Astrocyte (in vitro differentiated cells and primary cell): ENCODE measurements around the gene CWH43. TPM values are rescaled to one million over a fixed set of nuclear protein-coding genes. Genes with fewer than 3 reads are reported as not detected.
"Not testable (repeated sequence)": the region's sequence is repeated elsewhere in the genome, so short reads cannot be mapped to it uniquely, and the experiment has no call there.

Experiments
- DNase-seq: peaks from one replicate; pipeline ENCODE4 v3.0.0-alpha.2; 2010; ENCODE audit warnings: low read depth
- FAIRE-seq: peaks from 2 replicates; lab custom pipeline; 2011; peaks lifted over from hg19 to GRCh38; lab: Jason Lieb, UNC
- H2AFZ ChIP-seq: 2 replicates; pipeline ENCODE4 v1.6.0; 2012; ENCODE audit warnings: low read depth, low read length, inconsistent platforms
- H3K27ac ChIP-seq: 2 replicates; pipeline ENCODE4 v1.5.1; 2011; ENCODE audit warnings: low read depth, low read length, inconsistent platforms
- H3K27me3 ChIP-seq: 2 replicates; pipeline ENCODE4 v1.6.0; 2011; ENCODE audit warnings: low read length, inconsistent platforms; ENCODE audit not compliant: insufficient read depth
- H3K36me3 ChIP-seq: 2 replicates; pipeline ENCODE4 v1.5.1; 2011; ENCODE audit warnings: low read length, inconsistent platforms; ENCODE audit not compliant: insufficient read depth
- H3K4me1 ChIP-seq: 2 replicates; pipeline ENCODE4 v1.5.1; 2011; ENCODE audit warnings: low read length, inconsistent platforms; ENCODE audit not compliant: insufficient read depth
- H3K4me2 ChIP-seq: 2 replicates; pipeline ENCODE4 v1.6.0; 2012; ENCODE audit warnings: low read length, inconsistent platforms
- H3K4me3 ChIP-seq: 2 replicates; pipeline ENCODE4 v1.5.1; 2011; ENCODE audit warnings: low read depth, mild to moderate bottlenecking, low read length, inconsistent platforms; ENCODE audit not compliant: insufficient read depth
- H3K79me2 ChIP-seq: 2 replicates; pipeline ENCODE4 v1.6.0; 2012; ENCODE audit warnings: mild to moderate bottlenecking, low read length, inconsistent platforms; ENCODE audit not compliant: insufficient read depth
- H3K9ac ChIP-seq: 2 replicates; pipeline ENCODE4 v1.6.0; 2012; ENCODE audit warnings: mild to moderate bottlenecking, low read length, inconsistent platforms
- H3K9me3 ChIP-seq: 2 replicates; pipeline ENCODE4 v1.5.1; 2012; ENCODE audit warnings: low read depth, mild to moderate bottlenecking, low read length, inconsistent platforms; ENCODE audit not compliant: insufficient read depth
- H4K20me1 ChIP-seq: 2 replicates; pipeline ENCODE4 v1.6.0; 2012; ENCODE audit warnings: low read length, inconsistent platforms; ENCODE audit not compliant: insufficient read depth
- H3K27ac Mint-ChIP-seq: one replicate; pipeline ENCODE4 v1.8.0; 2021; ENCODE audit warnings: mild to moderate bottlenecking, mixed read lengths; ENCODE audit not compliant: unreplicated experiment
- H3K27me3 Mint-ChIP-seq: one replicate; pipeline ENCODE4 v1.8.0; 2021; ENCODE audit warnings: low read depth, mixed read lengths; ENCODE audit not compliant: unreplicated experiment
- H3K36me3 Mint-ChIP-seq: one replicate; pipeline ENCODE4 v1.8.0; 2021; ENCODE audit warnings: low read depth, mixed read lengths; ENCODE audit not compliant: unreplicated experiment
- H3K4me1 Mint-ChIP-seq: one replicate; pipeline ENCODE4 v1.8.0; 2021; ENCODE audit warnings: low read depth, mixed read lengths; ENCODE audit not compliant: unreplicated experiment
- H3K4me3 Mint-ChIP-seq: one replicate; pipeline ENCODE4 v1.8.0; 2021; ENCODE audit warnings: mild to moderate bottlenecking, moderate library complexity, mixed read lengths; ENCODE audit not compliant: unreplicated experiment
- H3K9me3 Mint-ChIP-seq: one replicate; pipeline ENCODE4 v1.8.0; 2021; ENCODE audit warnings: mild to moderate bottlenecking, mixed read lengths; ENCODE audit not compliant: unreplicated experiment
- total RNA-seq: library from RNA; stranded (reverse); gene quantifications from 2 replicates; pipeline ENCODE4 v1.2.1, GENCODE V29; 2021

CWH43 gene
- total RNA-seq, 1 donor from 2014 or later = not detected

DNA sequence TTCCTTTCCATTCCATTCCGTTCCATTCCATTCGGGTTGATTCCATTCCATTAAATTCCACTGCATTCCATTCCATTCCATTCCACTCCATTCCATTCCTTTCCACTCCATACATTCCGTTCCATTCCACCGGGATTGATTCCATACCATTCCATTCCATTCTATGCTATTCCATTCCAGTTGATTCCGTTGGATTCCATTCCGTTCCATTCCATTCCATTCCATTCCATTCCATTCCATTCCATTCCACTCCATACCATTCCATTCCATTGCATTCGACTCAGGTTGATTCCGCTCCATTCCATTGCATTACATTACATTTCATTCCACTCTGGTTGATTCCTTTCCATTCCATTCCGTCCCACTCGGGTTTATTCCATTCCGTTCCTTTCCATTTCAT lies 110.1 kb downstream of the CWH43 start:
- FAIRE-seq, H3K4me1 Mint-ChIP-seq, H3K36me3 Mint-ChIP-seq, H3K4me3 Mint-ChIP-seq, H3K4me3 ChIP-seq, H4K20me1 ChIP-seq, H3K27me3 Mint-ChIP-seq, H3K79me2 ChIP-seq, H2AFZ ChIP-seq, H3K9ac ChIP-seq, H3K4me2 ChIP-seq, H3K27me3 ChIP-seq, H3K4me1 ChIP-seq, H3K36me3 ChIP-seq, H3K27ac ChIP-seq, H3K27ac Mint-ChIP-seq, DNase-seq: not testable (repeated sequence)
- peaks cover 54% of the 10 kb centered on the region for H3K9me3 ChIP-seq
- H3K9me3 Mint-ChIP-seq = peaks cover 65% of the 10 kb centered on the region

DNA sequence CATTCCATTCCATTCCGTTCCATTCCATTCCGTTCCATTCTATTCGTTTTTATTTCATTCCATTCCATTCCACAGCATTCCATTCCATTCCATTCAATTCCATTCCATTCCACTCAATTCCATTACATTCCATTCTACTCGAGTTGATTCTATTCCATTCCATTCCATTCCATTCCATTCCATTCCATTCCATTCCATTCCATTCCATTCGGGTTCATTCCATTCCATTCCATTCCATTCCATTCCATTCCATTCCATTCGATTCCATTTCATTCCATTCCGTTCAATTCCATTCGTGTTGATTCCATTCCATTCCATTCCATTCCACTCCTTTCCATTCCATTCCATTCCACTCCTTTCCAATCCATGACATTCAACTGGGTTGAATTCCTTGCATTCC lies 110.6 kb downstream of the CWH43 start:
- not testable (repeated sequence) for H3K36me3 ChIP-seq, H3K4me2 ChIP-seq, H3K27me3 ChIP-seq, H3K27ac Mint-ChIP-seq, H3K79me2 ChIP-seq, H3K4me3 ChIP-seq, H2AFZ ChIP-seq, H3K4me1 Mint-ChIP-seq, FAIRE-seq, H3K27me3 Mint-ChIP-seq, H3K36me3 Mint-ChIP-seq, H3K4me3 Mint-ChIP-seq, DNase-seq, H3K27ac ChIP-seq, H4K20me1 ChIP-seq, H3K4me1 ChIP-seq, H3K9ac ChIP-seq
- H3K9me3 ChIP-seq = peaks cover 50% of the 10 kb centered on the region
- peaks cover 65% of the 10 kb centered on the region for H3K9me3 Mint-ChIP-seq

DNA sequence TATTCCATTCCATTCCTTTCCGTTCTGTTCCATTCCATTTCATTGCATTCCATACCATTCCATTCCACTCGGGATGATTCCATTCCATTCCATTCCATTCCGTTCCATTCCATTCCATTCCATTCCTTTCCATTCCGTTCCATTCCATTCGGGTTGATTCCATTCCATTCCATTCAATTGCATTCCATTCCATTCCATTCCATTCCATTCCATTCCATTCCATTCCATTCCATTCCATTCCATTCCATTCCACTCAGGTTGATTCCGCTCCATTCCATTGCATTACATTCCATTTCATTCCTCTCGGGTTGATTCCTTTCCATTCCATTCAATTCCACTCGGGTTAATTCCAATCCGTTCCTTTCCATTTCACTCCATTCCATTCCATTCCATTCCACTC lies 111.0 kb downstream of the CWH43 start:
- not testable (repeated sequence) for H3K9ac ChIP-seq, H3K4me1 ChIP-seq, H2AFZ ChIP-seq, H3K79me2 ChIP-seq, H3K27me3 ChIP-seq, H3K27ac Mint-ChIP-seq, H3K4me2 ChIP-seq, H3K4me3 ChIP-seq, DNase-seq, H3K4me3 Mint-ChIP-seq, H3K27me3 Mint-ChIP-seq, H4K20me1 ChIP-seq, H3K27ac ChIP-seq, FAIRE-seq, H3K36me3 ChIP-seq, H3K4me1 Mint-ChIP-seq, H3K36me3 Mint-ChIP-seq
- peaks cover 61% of the 10 kb centered on the region for H3K9me3 Mint-ChIP-seq
- peaks cover 46% of the 10 kb centered on the region for H3K9me3 ChIP-seq

DNA sequence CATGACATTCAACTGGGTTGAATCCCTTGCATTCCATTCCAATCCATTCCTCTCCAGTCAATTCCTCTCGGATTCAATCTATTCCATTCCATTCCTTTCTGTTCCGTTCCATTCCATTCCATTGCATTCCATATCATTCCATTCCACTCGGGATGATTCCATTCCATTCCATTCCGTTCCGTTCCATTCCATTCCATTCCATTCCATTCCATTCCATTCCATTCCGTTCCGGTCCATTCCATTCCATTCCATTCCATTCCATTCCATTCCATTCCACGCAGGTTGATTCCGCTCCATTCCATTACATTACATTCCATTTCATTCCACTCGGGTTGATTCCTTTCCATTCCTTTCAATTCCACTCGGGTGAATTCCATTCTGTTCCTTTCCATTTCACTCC lies 111.4 kb downstream of the CWH43 start:
- not testable (repeated sequence) for H3K36me3 Mint-ChIP-seq

DNA sequence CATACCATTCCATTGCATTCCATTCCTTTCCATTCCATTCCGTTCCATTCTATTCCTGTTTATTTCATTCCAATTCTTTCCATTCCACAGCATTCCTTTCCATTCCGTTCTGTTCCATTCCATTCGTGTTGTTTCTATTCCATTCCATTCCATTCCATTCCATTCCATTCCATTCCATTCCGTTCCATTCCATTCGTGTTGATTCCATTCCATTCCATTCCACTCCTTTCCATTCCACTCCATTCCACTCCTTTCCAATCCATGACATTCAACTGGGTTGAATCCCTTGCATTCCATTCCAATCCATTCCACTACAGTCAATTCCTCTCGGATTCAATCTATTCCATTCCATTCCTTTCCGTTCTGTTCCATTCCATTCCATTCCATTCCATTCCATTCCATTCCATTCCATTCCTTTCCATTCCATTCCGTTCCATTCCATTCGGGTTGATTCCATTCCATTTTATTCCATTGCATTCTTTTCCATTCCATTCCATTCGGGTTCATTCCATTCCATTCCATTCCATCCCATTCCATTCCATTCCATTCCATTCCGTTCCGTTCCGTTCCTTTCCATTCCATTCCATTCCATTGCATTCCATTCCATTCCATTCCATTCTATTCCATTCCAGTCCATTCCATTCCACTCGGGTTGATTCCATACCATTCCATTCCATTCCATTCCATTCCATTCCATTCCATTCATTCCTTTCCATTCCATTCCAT lies 112.1 kb downstream of the CWH43 start:
- H4K20me1 ChIP-seq, H3K4me3 ChIP-seq, H2AFZ ChIP-seq, H3K36me3 Mint-ChIP-seq, H3K27me3 ChIP-seq, H3K79me2 ChIP-seq, DNase-seq, H3K4me2 ChIP-seq, H3K9ac ChIP-seq, H3K36me3 ChIP-seq, FAIRE-seq, H3K4me3 Mint-ChIP-seq, H3K27ac ChIP-seq, H3K27me3 Mint-ChIP-seq, H3K4me1 Mint-ChIP-seq, H3K27ac Mint-ChIP-seq, H3K4me1 ChIP-seq: not testable (repeated sequence)
- H3K9me3 ChIP-seq = peaks cover 46% of the 10 kb centered on the region
- peaks cover 64% of the 10 kb centered on the region for H3K9me3 Mint-ChIP-seq

More for the DNA sequence above, 111.4 kb downstream of the CWH43 start:
- H3K36me3 ChIP-seq, H3K27me3 ChIP-seq, H4K20me1 ChIP-seq, H2AFZ ChIP-seq, FAIRE-seq, H3K4me3 Mint-ChIP-seq, H3K9ac ChIP-seq, H3K27ac Mint-ChIP-seq, H3K79me2 ChIP-seq, H3K4me1 Mint-ChIP-seq, H3K27ac ChIP-seq, H3K27me3 Mint-ChIP-seq, H3K4me3 ChIP-seq, H3K4me2 ChIP-seq, DNase-seq, H3K4me1 ChIP-seq: not testable (repeated sequence)
- peaks cover 61% of the 10 kb centered on the region for H3K9me3 Mint-ChIP-seq
- H3K9me3 ChIP-seq = peaks cover 46% of the 10 kb centered on the region

DNA sequence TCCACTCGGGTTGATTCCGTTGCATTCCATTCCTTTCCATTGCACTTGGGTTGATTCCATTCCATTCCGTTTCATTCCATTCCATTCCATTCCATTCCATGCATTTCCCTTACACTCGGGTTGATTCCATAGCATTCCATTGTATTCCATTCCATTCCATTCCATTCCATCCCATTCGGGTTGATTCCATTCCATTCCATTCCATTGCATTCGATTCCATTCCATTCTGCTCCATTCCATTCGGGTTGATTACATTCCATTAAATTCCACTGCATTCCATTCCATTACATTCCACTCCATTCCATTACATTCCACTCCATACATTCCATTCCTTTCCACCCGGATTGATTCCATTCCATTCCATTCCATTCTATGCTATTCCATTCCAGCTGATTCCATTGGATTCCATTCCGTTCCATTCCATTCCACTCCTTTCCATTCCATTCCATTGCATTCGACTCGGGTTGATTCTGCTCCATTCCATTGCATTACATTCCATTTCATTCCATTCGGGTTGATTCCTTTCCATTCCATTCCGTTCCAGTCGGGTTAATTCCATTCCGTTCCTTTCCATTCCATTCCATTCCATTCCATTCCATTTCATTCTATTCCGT lies 113.9 kb downstream of the CWH43 start:
- not testable (repeated sequence) for H3K27me3 Mint-ChIP-seq, H3K4me3 ChIP-seq, H3K4me1 Mint-ChIP-seq, H3K36me3 ChIP-seq, H3K4me2 ChIP-seq, FAIRE-seq, H2AFZ ChIP-seq, H3K79me2 ChIP-seq, H3K4me3 Mint-ChIP-seq, H3K36me3 Mint-ChIP-seq, H3K27me3 ChIP-seq, H3K4me1 ChIP-seq, H4K20me1 ChIP-seq, DNase-seq, H3K27ac ChIP-seq, H3K27ac Mint-ChIP-seq, H3K9ac ChIP-seq
- H3K9me3 Mint-ChIP-seq = peaks cover 77% of the 10 kb centered on the region
- peaks cover 63% of the 10 kb centered on the region for H3K9me3 ChIP-seq
